ENCODE data around the gene RASEF. TPM values are rescaled to one million over a fixed set of nuclear protein-coding genes. Genes with fewer than 3 reads are reported as not detected.

Gene RASEF
- total RNA-seq, 1 experiment from 2014 or later, result 12.6 TPM

- no peak for DNase-seq
- no peaks in the 10 kb centered on the region for H3K36me3 ChIP-seq
- H3K27ac ChIP-seq, result no peak overlapping the region
- no peaks in the 10 kb centered on the region for H3K9me3 ChIP-seq (replicated peaks)
- no peaks in the 10 kb centered on the region for H3K27me3 ChIP-seq
- peaks cover 18% of the 10 kb centered on the region for H3K4me1 ChIP-seq
- no peak overlapping the region for H3K4me3 ChIP-seq
Measured at GRCh38 chr9:83012922-83013838, 49.8 kb downstream of the RASEF start.

- no peaks in the 10 kb centered on the region for H3K9me3 ChIP-seq (replicated peaks)
- no peaks in the 10 kb centered on the region for H3K36me3 ChIP-seq
- H3K27ac ChIP-seq, result no peak overlapping the region
- no peaks in the 10 kb centered on the region for H3K27me3 ChIP-seq
- H3K4me3 ChIP-seq, result no peak overlapping the region
- DNase-seq, result no peak
- peaks cover 18% of the 10 kb centered on the region for H3K4me1 ChIP-seq
Measured at GRCh38 chr9:83012168-83012921, 50.6 kb downstream of the RASEF start.

GRCh38 chr9:83011611-83012010 lies 51.3 kb downstream of the RASEF start:
- Histone ChIP-seq H3K4me3 (no peak overlapping the region), H3K27ac (no peak overlapping the region), H3K9me3 (replicated peaks) (no peaks in the 10 kb centered on the region), H3K4me1 (peaks cover 18% of the 10 kb centered on the region), H3K36me3 (no peaks in the 10 kb centered on the region), H3K27me3 (no peaks in the 10 kb centered on the region)
- DNase-seq, result peak in 1 of 2 experiments; percentile 24

- H3K4me3 ChIP-seq, result no peak overlapping the region
- no peak overlapping the region for H3K27ac ChIP-seq
- no peaks in the 10 kb centered on the region for H3K36me3 ChIP-seq
- no peak for DNase-seq
- peaks cover 9% of the 10 kb centered on the region for H3K4me1 ChIP-seq
- H3K9me3 ChIP-seq (replicated peaks), result no peaks in the 10 kb centered on the region
- no peaks in the 10 kb centered on the region for H3K27me3 ChIP-seq
Measured at GRCh38 chr9:83007521-83008300, 55.2 kb downstream of the RASEF start.

- no peak for DNase-seq
- H3K4me1 ChIP-seq, result no peaks in the 10 kb centered on the region
- H3K27me3 ChIP-seq, result no peaks in the 10 kb centered on the region
- H3K4me3 ChIP-seq, result no peak overlapping the region
- H3K9me3 ChIP-seq (replicated peaks), result no peaks in the 10 kb centered on the region
- no peak overlapping the region for H3K27ac ChIP-seq
- H3K36me3 ChIP-seq, result no peaks in the 10 kb centered on the region
Measured at GRCh38 chr9:83006378-83006777, 56.6 kb downstream of the RASEF start.

- Histone ChIP-seq H3K27ac (no peak overlapping the region), H3K4me3 (no peak overlapping the region), H3K27me3 (no peaks in the 10 kb centered on the region), H3K9me3 (replicated peaks) (no peaks in the 10 kb centered on the region), H3K4me1 (no peaks in the 10 kb centered on the region), H3K36me3 (no peaks in the 10 kb centered on the region)
- no peak for DNase-seq
Measured at GRCh38 chr9:83005963-83006362, 57.0 kb downstream of the RASEF start.

GRCh38 chr9:83005361-83005760 lies 57.6 kb downstream of the RASEF start:
- Histone ChIP-seq H3K27ac (no peak overlapping the region), H3K27me3 (no peaks in the 10 kb centered on the region), H3K4me3 (no peak overlapping the region), H3K36me3 (no peaks in the 10 kb centered on the region), H3K4me1 (no peaks in the 10 kb centered on the region), H3K9me3 (replicated peaks) (no peaks in the 10 kb centered on the region)
- DNase-seq, result no peak

GRCh38 chr9:83002329-83002728 lies 60.6 kb downstream of the RASEF start:
- no peak for DNase-seq
- Histone ChIP-seq H3K36me3 (no peaks in the 10 kb centered on the region), H3K9me3 (replicated peaks) (no peaks in the 10 kb centered on the region), H3K27ac (no peak overlapping the region), H3K27me3 (no peaks in the 10 kb centered on the region), H3K4me1 (no peaks in the 10 kb centered on the region), H3K4me3 (no peak overlapping the region)

GRCh38 chr9:83000765-83001164 lies 62.2 kb downstream of the RASEF start:
- no peaks in the 10 kb centered on the region for H3K27me3 ChIP-seq
- H3K36me3 ChIP-seq, result no peaks in the 10 kb centered on the region
- H3K27ac ChIP-seq, result no peak overlapping the region
- H3K9me3 ChIP-seq (replicated peaks), result no peaks in the 10 kb centered on the region
- DNase-seq, result no peak
- no peak overlapping the region for H3K4me3 ChIP-seq
- H3K4me1 ChIP-seq, result no peaks in the 10 kb centered on the region

GRCh38 chr9:82998409-82998808 lies 64.5 kb downstream of the RASEF start:
- no peaks in the 10 kb centered on the region for H3K36me3 ChIP-seq
- H3K27me3 ChIP-seq, result no peaks in the 10 kb centered on the region
- H3K27ac ChIP-seq, result no peak overlapping the region
- no peak for DNase-seq
- H3K9me3 ChIP-seq (replicated peaks), result no peaks in the 10 kb centered on the region
- no peak overlapping the region for H3K4me3 ChIP-seq
- H3K4me1 ChIP-seq, result no peaks in the 10 kb centered on the region

- Histone ChIP-seq H3K27me3 (no peaks in the 10 kb centered on the region), H3K27ac (no peak overlapping the region), H3K36me3 (no peaks in the 10 kb centered on the region; the same call in 1 of the 2 replicates), H3K4me1 (no peaks in the 10 kb centered on the region), H3K4me3 (no peak overlapping the region), H3K9me3 (replicated peaks) (no peaks in the 10 kb centered on the region)
- no peak for DNase-seq
Measured at GRCh38 chr9:82997476-82998140, 65.3 kb downstream of the RASEF start.

- Histone ChIP-seq H3K4me1 (peaks cover 3% of the 10 kb centered on the region), H3K36me3 (no peaks in the 10 kb centered on the region; the same call in 1 of the 2 replicates), H3K27ac (no peak overlapping the region), H3K27me3 (no peaks in the 10 kb centered on the region), H3K4me3 (no peak overlapping the region), H3K9me3 (replicated peaks) (no peaks in the 10 kb centered on the region)
- DNase-seq, result no peak
Measured at GRCh38 chr9:82996941-82997340, 66.0 kb downstream of the RASEF start.

- Histone ChIP-seq H3K27me3 (no peaks in the 10 kb centered on the region), H3K4me1 (peaks cover 11% of the 10 kb centered on the region), H3K9me3 (replicated peaks) (no peaks in the 10 kb centered on the region), H3K27ac (no peak overlapping the region), H3K4me3 (no peak overlapping the region), H3K36me3 (no peaks in the 10 kb centered on the region; the same call in 1 of the 2 replicates)
- DNase-seq, result no peak
Measured at GRCh38 chr9:82993856-82994605, 68.9 kb downstream of the RASEF start.

GRCh38 chr9:82991671-82992070 lies 71.3 kb downstream of the RASEF start:
- Histone ChIP-seq H3K36me3 (no peaks in the 10 kb centered on the region; the same call in 1 of the 2 replicates), H3K9me3 (replicated peaks) (no peaks in the 10 kb centered on the region), H3K27me3 (no peaks in the 10 kb centered on the region), H3K4me1 (peaks cover 11% of the 10 kb centered on the region), H3K4me3 (no peak overlapping the region), H3K27ac (no peak overlapping the region)
- peak; percentile 77 to 92 for DNase-seq

Data from SJCRH30 (cell line).